ENCODE measurements around the gene UQCRHL.
"Not testable (repeated sequence)": the region's sequence is repeated elsewhere in the genome, so short reads cannot be mapped to it uniquely, and the experiment has no call there.

UQCRHL gene

GRCh38 chr1:15849775-15850324, 42.4 kb upstream of the UQCRHL start:
- Histone ChIP-seq H3K27ac (peak overlapping the region; percentile 77), H3K4me3 (ENCODE audit: low read depth, low read length) (peak overlapping the region; percentile 93), H3K27me3 (replicated peaks) (no peaks in the 10 kb centered on the region), H3K36me3 (replicated peaks) (no peaks in the 10 kb centered on the region)
- TF ChIP-seq CTCF (IDR thresholded peaks at IDR 0.05; ENCODE audit: low read depth, low read length, missing control alignments) = no peak
- peak; percentile 53 for DNase-seq
- in situ Hi-C loops (cut with HindIII; ENCODE audit: low pct_ligation_motif_present, low sequenced_read_pairs) = no loop called here

GRCh38 chr1:15848929-15849774, 41.7 kb upstream of the UQCRHL start:
- peak; percentile 85 for DNase-seq
- H3K36me3 ChIP-seq (replicated peaks) = no peaks in the 10 kb centered on the region
- no peaks in the 10 kb centered on the region for H3K27me3 ChIP-seq (replicated peaks)
- no peak for TF ChIP-seq CTCF (IDR thresholded peaks at IDR 0.05; ENCODE audit: low read depth, low read length, missing control alignments)
- in situ Hi-C loops (cut with HindIII; ENCODE audit: low pct_ligation_motif_present, low sequenced_read_pairs) = no loop called here
- H3K27ac ChIP-seq = peak overlapping the region; percentile 77
- H3K4me3 ChIP-seq (ENCODE audit: low read depth, low read length) = peak overlapping the region; percentile 93

- H3K4me3 ChIP-seq (ENCODE audit: low read depth, low read length) = peak overlapping the region; percentile 93
Measured at GRCh38 chr1:15848143-15848928, 40.9 kb upstream of the UQCRHL start.

GRCh38 chr1:15847893-15848142, 40.4 kb upstream of the UQCRHL start:
- TF ChIP-seq CTCF (IDR thresholded peaks at IDR 0.05; ENCODE audit: low read depth, low read length, missing control alignments) = no peak
- in situ Hi-C loops (cut with HindIII; ENCODE audit: low pct_ligation_motif_present, low sequenced_read_pairs) = no loop called here
- DNase-seq = no peak

More at GRCh38 chr1:15848143-15848928, 40.9 kb upstream of the UQCRHL start:
- no peak for TF ChIP-seq CTCF (IDR thresholded peaks at IDR 0.05; ENCODE audit: low read depth, low read length, missing control alignments)
- Histone ChIP-seq H3K27me3 (replicated peaks) (no peaks in the 10 kb centered on the region), H3K36me3 (replicated peaks) (no peaks in the 10 kb centered on the region), H3K27ac (peak overlapping the region; percentile 77)
- in situ Hi-C loops (cut with HindIII; ENCODE audit: low pct_ligation_motif_present, low sequenced_read_pairs) = no loop called here
- DNase-seq = peak; percentile 20

GRCh38 chr1:15847100-15847892, 39.8 kb upstream of the UQCRHL start, which contains the start of gene SPEN:
Gene SPEN (plus strand): TSS chr1:15847707. CDS start chr1:15848068, 361 bp downstream.
- TF ChIP-seq CTCF (IDR thresholded peaks at IDR 0.05; ENCODE audit: low read depth, low read length, missing control alignments) = no peak
- in situ Hi-C loops (cut with HindIII; ENCODE audit: low pct_ligation_motif_present, low sequenced_read_pairs) = no loop called here

More at GRCh38 chr1:15847893-15848142, 40.4 kb upstream of the UQCRHL start:
- Histone ChIP-seq H3K36me3 (replicated peaks) (no peaks in the 10 kb centered on the region), H3K27me3 (replicated peaks) (no peaks in the 10 kb centered on the region), H3K27ac (peak overlapping the region; percentile 77), H3K4me3 (ENCODE audit: low read depth, low read length) (peak overlapping the region; percentile 93)

GRCh38 chr1:15846056-15846455, 38.6 kb upstream of the UQCRHL start:
- DNase-seq; H3K4me3 ChIP-seq (ENCODE audit: low read depth, low read length); H3K36me3 ChIP-seq (replicated peaks); H3K27ac ChIP-seq; H3K27me3 ChIP-seq (replicated peaks); in situ Hi-C loops (cut with HindIII; ENCODE audit: low pct_ligation_motif_present, low sequenced_read_pairs): not testable (repeated sequence)

More at GRCh38 chr1:15847100-15847892, 39.8 kb upstream of the UQCRHL start, which contains the start of gene SPEN:
- peak; percentile 91 for DNase-seq
- Histone ChIP-seq H3K4me3 (ENCODE audit: low read depth, low read length) (peak within 1 kb of the TSS; percentile 93), H3K36me3 (replicated peaks) (no peaks in the 10 kb centered on the region), H3K27ac (peak within 1 kb of the TSS; percentile 77), H3K27me3 (replicated peaks) (no peaks in the 10 kb centered on the region)
